ENCODE data around the gene EME2. TPM values are rescaled to one million over a fixed set of nuclear protein-coding genes. Genes with fewer than 3 reads are reported as not detected.

EME2 gene
- total RNA-seq, 1 experiment from 2014 or later, result 36.3 TPM

- H3K9me3 ChIP-seq (ENCODE audit: control insufficient read depth in 1 of 2, insufficient read depth in 1 of 2, low read depth in 1 of 2, low read length in 2 of 2), result no peaks in the 10 kb centered on the region
- H3K9me2 ChIP-seq (ENCODE audit: insufficient read depth), result no peaks in the 10 kb centered on the region
- H3K79me2 ChIP-seq (ENCODE audit: insufficient read depth, low read length), result peaks cover 18% of the 10 kb centered on the region; the same call in 1 of the 2 replicates
- peaks cover 5 to 13% of the 10 kb centered on the region in 2 experiments; a peak in 3 of 4 replicates for H3K36me3 ChIP-seq (ENCODE audit: control insufficient read depth in 1 of 2, insufficient read depth in 2 of 2, low read length in 2 of 2)
- RAD21 ChIA-PET (ENCODE audit: low non-redundant PET in 1 of 2, low total read pairs in 2 of 2, uncharacterized antibody in 2 of 2, unreplicated experiment in 2 of 2), result no interaction called here
- DNase-seq (ENCODE audit: low read depth, low spot score) (no peak), ATAC-seq (no peak)
- no peak overlapping the region for H3K4me2 ChIP-seq (ENCODE audit: low read length)
- peaks cover 5% of the 10 kb centered on the region; the same call in 1 of the 2 replicates for H4K20me1 ChIP-seq (ENCODE audit: insufficient read depth)
- no TSS peak for BruUV-seq (replicated peaks)
- no peak overlapping the region for H3K27ac ChIP-seq (ENCODE audit: low read depth, low read length)
- H3K4me3 ChIP-seq (replicated peaks in 1 of 2; ENCODE audit: low read depth in 1 of 2, low read length in 2 of 2), result no peak overlapping the region
- no peak overlapping the region for H2AFZ ChIP-seq (ENCODE audit: low read depth, low read length, poor library complexity, severe bottlenecking)
- intact Hi-C loops (cut with micrococcal nuclease), result no loop called here
- no peak overlapping the region for H3K9ac ChIP-seq (ENCODE audit: low read length)
- POLR2A ChIA-PET, result no interaction called here
- peaks cover 16 to 31% of the 10 kb centered on the region in 2 experiments for H3K4me1 ChIP-seq (ENCODE audit: control insufficient read depth in 1 of 2, insufficient read depth in 2 of 2, low read length in 2 of 2)
- CTCF ChIA-PET, result no interaction called here
- TF ChIP-seq EGR1 (IDR thresholded peaks at IDR 0.05; ENCODE audit: low read depth) (no peak), ELF1 (IDR thresholded peaks at IDR 0.05; ENCODE audit: borderline replicate concordance, low read depth) (no peak), ZFX (IDR thresholded peaks at IDR 0.05) (no peak), SP1 (IDR thresholded peaks at IDR 0.05; ENCODE audit: low read depth) (no peak)
- H3K27me3 ChIP-seq (ENCODE audit: insufficient read depth, low read length), result no peaks in the 10 kb centered on the region
Measured at GRCh38 chr16:1766701-1767100, 5.9 kb upstream of the EME2 start.

- H3K79me2 ChIP-seq (ENCODE audit: insufficient read depth, low read length), result peaks cover 24% of the 10 kb centered on the region
- ChIA-PET POLR2A (no interaction called here), RAD21 (ENCODE audit: low non-redundant PET in 1 of 2, low total read pairs in 2 of 2, uncharacterized antibody in 2 of 2, unreplicated experiment in 2 of 2) (no interaction called here), CTCF (no interaction called here)
- H2AFZ ChIP-seq (ENCODE audit: low read depth, low read length, poor library complexity, severe bottlenecking), result no peak overlapping the region
- ATAC-seq (no peak), DNase-seq (ENCODE audit: low read depth, low spot score) (no peak)
- no peaks in the 10 kb centered on the region for H3K9me3 ChIP-seq (ENCODE audit: control insufficient read depth in 1 of 2, insufficient read depth in 1 of 2, low read depth in 1 of 2, low read length in 2 of 2)
- H3K9me2 ChIP-seq (ENCODE audit: insufficient read depth), result no peaks in the 10 kb centered on the region
- no TSS peak for BruUV-seq (replicated peaks)
- intact Hi-C loops (cut with micrococcal nuclease), result no loop called here
- H3K4me1 ChIP-seq (ENCODE audit: control insufficient read depth in 1 of 2, insufficient read depth in 2 of 2, low read length in 2 of 2), result peaks cover 16 to 31% of the 10 kb centered on the region in 2 experiments
- H3K4me3 ChIP-seq (replicated peaks in 1 of 2; ENCODE audit: low read depth in 1 of 2, low read length in 2 of 2), result no peak overlapping the region
- no peak overlapping the region for H3K9ac ChIP-seq (ENCODE audit: low read length)
- H3K27ac ChIP-seq (ENCODE audit: low read depth, low read length), result no peak overlapping the region
- H3K36me3 ChIP-seq (ENCODE audit: control insufficient read depth in 1 of 2, insufficient read depth in 2 of 2, low read length in 2 of 2), result peaks cover 5 to 20% of the 10 kb centered on the region in 2 experiments; a peak in 3 of 4 replicates
- H4K20me1 ChIP-seq (ENCODE audit: insufficient read depth), result peaks cover 5% of the 10 kb centered on the region; the same call in 1 of the 2 replicates
- H3K4me2 ChIP-seq (ENCODE audit: low read length), result no peak overlapping the region
- TF ChIP-seq EGR1 (IDR thresholded peaks at IDR 0.05; ENCODE audit: low read depth), result no peak
- TF ChIP-seq EZH2 (IDR thresholded peaks at IDR 0.05), result no peak
- TF ChIP-seq SRF (IDR thresholded peaks at IDR 0.05; ENCODE audit: low read depth), result no peak
- TF ChIP-seq CTCF (IDR thresholded peaks at IDR 0.05 in 2 of 3, conservative IDR thresholded peaks at IDR 0.05 in 1 of 3; ENCODE audit: borderline replicate concordance in 1 of 3, insufficient read depth in 1 of 3, low read depth in 2 of 3, low read length in 2 of 3), result no peak
- TF ChIP-seq CBX3 (IDR thresholded peaks at IDR 0.05; ENCODE audit: low read depth), result no peak
- no peaks in the 10 kb centered on the region for H3K27me3 ChIP-seq (ENCODE audit: insufficient read depth, low read length)
Measured at GRCh38 chr16:1767116-1767994, 5.3 kb upstream of the EME2 start.
